GM13977 (cell line): ENCODE data around the gene BICDL1.
A peak's percentile ranks its signal among the peaks of the same experiment; 100 is the strongest.

ENCODE experiments used
- DNase-seq: peaks from one replicate; pipeline ENCODE4 v3.0.0; 2012; ENCODE audit warnings: low spot score
- CTCF ChIP-seq: IDR thresholded peaks from 2 replicates; pipeline ENCODE4 v1.5.1; 2012; ENCODE audit warnings: mild to moderate bottlenecking, control low read depth; ENCODE audit not compliant: insufficient read depth; ENCODE audit errors: extremely low read depth, missing control alignments
- in situ Hi-C: fragments of 300-500 bp; cut with MboI; formaldehyde crosslinking; loops from one replicate; pipeline ENCODE4 v1.12.0; 2022; ENCODE audit warnings: low sequenced_read_pairs, low pct_unique_long_range_greater_than_20kb, mixed read lengths, inconsistent platforms; ENCODE audit not compliant: unreplicated experiment

The BICDL1 gene

GRCh38 chr12:120118321-120119061 lies 129.5 kb downstream of the BICDL1 start:
- in situ Hi-C loops: no loop called here
- no peak for DNase-seq

GRCh38 chr12:120119271-120119973 lies 130.4 kb downstream of the BICDL1 start:
- in situ Hi-C loops: no loop called here
- no peak for TF ChIP-seq CTCF
- no peak for DNase-seq

More at GRCh38 chr12:120118321-120119061, 129.5 kb downstream of the BICDL1 start:
- TF ChIP-seq CTCF: no peak

- TF ChIP-seq CTCF: no peak
- in situ Hi-C loops: no loop called here
- DNase-seq: no peak
Measured at GRCh38 chr12:120121343-120121742, 132.3 kb downstream of the BICDL1 start.

GRCh38 chr12:120121766-120122293 lies 132.8 kb downstream of the BICDL1 start:
- TF ChIP-seq CTCF: no peak
- in situ Hi-C loops: no loop called here
- DNase-seq: peak; percentile 62

- in situ Hi-C loops: no loop called here
- no peak for DNase-seq
- no peak for TF ChIP-seq CTCF
Measured at GRCh38 chr12:120125029-120125428, 136.0 kb downstream of the BICDL1 start.

- no peak for DNase-seq
- TF ChIP-seq CTCF: no peak
- in situ Hi-C loops: no loop called here
Measured at GRCh38 chr12:120125792-120126634, 137.0 kb downstream of the BICDL1 start.
